Activated T-cell treated with anti-CD3 and anti-CD28 coated beads, Interleukin-2, amount 50 U/mL, for 24 hours (primary cell): ENCODE data around the gene FAM120B.

ENCODE experiments used
- DNase-seq: peaks from one replicate; pipeline ENCODE4 v3.0.0-alpha.2; 2020
- H3K27ac Mint-ChIP-seq: 2 replicates; pipeline ENCODE4 v1.8.0; 2020; ENCODE audit warnings: mild to moderate bottlenecking, mixed read lengths
- H3K27me3 Mint-ChIP-seq: 2 replicates; pipeline ENCODE4 v1.8.0; 2020; ENCODE audit warnings: mixed read lengths
- H3K36me3 Mint-ChIP-seq: 2 replicates; pipeline ENCODE4 v1.8.0; 2020; ENCODE audit warnings: low read depth, mixed read lengths
- H3K4me1 Mint-ChIP-seq: 2 replicates; pipeline ENCODE4 v1.8.0; 2020; ENCODE audit warnings: low read depth, mixed read lengths
- H3K4me3 Mint-ChIP-seq: 2 replicates; pipeline ENCODE4 v1.8.0; 2020; ENCODE audit warnings: mild to moderate bottlenecking, moderate library complexity, mixed read lengths
- H3K9me3 Mint-ChIP-seq: 2 replicates; pipeline ENCODE4 v1.8.0; 2020; ENCODE audit warnings: mixed read lengths

Gene FAM120B

DNA sequence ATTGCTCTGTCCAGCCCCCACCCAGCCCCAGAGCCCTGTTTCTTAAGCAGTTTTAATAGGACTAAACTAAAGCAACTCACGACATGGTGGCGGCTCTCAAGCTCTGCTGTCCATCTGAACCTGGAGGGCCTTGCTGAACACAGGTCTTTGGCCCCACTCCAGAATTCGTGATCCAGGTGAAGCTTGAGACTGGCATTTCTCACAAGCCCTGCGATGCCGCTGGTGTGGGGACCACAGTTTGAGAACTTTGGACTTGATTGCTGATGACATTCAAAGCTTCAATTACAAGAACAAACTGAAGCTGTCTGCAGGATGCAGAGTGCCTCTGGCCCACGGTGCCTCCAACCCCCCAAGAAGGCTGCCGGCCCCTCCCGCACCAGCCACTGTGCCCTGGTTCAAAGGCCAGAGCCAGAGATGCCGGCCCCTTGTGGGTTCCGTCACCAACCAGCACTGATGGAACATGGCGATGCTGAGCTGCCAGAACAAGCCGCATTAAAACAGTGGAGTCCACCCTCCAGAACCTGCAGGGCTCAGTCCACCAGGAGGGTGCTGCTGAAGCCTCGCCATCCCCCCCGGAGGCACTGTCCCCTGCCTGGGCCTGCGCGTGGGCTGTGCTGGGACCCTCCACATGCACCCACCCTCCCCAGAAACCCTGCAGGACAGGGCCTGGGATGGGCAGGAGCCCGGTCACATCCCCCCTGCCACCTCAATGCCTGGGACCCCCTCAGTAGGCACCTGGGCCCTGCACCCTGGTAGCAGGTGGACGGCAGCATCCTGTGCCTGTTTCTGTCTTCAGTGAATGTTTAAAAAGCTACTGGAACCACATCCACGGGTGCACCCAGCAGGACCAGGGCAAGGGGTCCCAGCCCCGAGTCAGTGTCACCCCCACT lies 145.4 kb downstream of the FAM120B start:
- no peak overlapping the region for H3K4me3 Mint-ChIP-seq
- no peaks in the 10 kb centered on the region for H3K36me3 Mint-ChIP-seq
- no peaks in the 10 kb centered on the region for H3K9me3 Mint-ChIP-seq
- H3K27ac Mint-ChIP-seq = no peak overlapping the region
- DNase-seq = no peak
- no peaks in the 10 kb centered on the region for H3K27me3 Mint-ChIP-seq
- H3K4me1 Mint-ChIP-seq = no peaks in the 10 kb centered on the region

DNA sequence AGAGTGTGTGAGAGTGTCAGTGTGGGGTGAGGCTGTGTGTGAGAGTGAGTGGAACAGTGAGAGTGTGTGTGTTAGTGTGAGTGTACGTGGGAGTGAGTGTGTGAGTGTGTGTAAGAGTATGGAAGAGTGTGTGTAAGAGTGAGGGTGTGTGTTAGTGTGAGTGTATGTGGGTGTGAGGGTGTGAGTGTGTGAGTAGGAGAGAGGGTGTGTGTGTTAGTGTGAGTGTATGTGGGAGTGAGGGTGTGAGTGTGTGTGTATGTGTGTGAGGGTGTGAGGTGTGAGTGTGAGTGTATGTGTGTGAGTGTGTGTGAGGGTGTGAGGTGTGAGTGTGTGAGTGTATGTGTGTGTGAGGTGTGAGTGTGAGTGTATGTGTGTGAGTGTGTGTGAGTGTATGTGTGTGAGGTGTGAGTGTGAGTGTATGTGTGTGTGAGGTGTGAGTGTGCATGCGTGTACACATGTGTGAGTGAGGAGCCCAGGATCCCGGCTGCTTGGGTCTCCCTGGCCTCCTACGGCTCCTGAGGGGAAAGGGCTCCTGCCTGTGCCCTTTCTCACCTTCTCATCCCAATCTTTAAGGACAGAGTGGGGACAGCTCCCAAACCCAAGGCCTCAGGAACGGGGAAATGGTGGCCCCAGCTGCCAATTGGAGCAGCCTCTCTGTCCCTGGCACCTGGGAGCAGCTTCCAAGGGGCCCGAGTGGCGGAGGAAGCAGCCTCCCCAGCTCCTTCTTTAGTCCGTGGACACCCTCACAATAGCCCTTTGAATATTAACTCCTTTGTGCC lies 146.4 kb downstream of the FAM120B start:
- H3K4me1 Mint-ChIP-seq = no peaks in the 10 kb centered on the region
- no peak overlapping the region for H3K27ac Mint-ChIP-seq
- H3K36me3 Mint-ChIP-seq = no peaks in the 10 kb centered on the region
- no peaks in the 10 kb centered on the region for H3K9me3 Mint-ChIP-seq
- no peak overlapping the region for H3K4me3 Mint-ChIP-seq
- H3K27me3 Mint-ChIP-seq = peaks cover 3% of the 10 kb centered on the region
- DNase-seq = no peak

DNA sequence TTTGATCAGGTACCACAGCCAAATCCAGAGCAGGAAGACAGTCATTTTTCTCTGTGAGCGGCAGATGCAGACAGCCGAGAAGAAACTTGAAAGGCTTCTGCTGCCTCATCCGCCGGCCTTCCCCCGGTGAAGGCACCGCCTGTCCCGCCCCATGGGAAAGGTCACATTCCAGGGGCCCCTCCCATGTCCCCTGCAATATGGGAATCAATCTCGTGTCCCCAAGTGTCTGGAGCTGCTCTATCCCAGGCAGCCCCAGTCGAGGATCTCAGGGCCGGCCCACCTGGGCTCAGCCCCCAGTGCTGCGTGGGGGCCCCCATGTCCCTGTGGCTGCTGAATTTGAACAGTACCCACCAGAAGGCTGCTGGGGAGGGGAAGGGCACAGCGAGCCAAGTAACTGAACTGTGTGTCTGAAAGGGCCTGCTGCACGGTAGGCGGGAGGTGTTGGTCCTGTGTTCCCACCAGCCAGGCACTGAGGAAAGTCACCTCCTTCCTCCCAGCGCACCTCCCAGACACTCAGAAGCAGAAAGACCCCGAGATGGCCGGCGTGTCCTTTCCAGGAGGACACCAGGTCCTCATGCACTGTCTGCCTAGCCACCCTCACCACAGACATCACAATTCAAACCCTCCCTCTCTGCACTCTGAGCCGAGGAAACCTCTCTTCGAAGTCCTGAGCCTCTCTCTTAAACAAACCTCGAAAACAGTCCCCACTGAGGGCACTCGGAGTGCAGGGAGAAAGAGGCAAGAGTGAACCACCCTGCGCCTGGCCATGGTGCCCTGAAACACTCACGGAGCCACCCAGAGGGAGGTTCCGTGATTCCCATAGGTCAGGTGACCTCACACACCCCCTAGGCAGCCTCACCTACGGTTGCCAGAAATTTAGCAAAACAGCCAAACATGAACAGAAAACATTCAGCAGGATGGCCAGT lies 147.3 kb downstream of the FAM120B start:
- Mint-ChIP-seq H3K4me3 (no peak overlapping the region), H3K36me3 (no peaks in the 10 kb centered on the region), H3K27me3 (peaks cover 3% of the 10 kb centered on the region), H3K9me3 (no peaks in the 10 kb centered on the region), H3K4me1 (no peaks in the 10 kb centered on the region), H3K27ac (no peak overlapping the region)
- DNase-seq = no peak

DNA sequence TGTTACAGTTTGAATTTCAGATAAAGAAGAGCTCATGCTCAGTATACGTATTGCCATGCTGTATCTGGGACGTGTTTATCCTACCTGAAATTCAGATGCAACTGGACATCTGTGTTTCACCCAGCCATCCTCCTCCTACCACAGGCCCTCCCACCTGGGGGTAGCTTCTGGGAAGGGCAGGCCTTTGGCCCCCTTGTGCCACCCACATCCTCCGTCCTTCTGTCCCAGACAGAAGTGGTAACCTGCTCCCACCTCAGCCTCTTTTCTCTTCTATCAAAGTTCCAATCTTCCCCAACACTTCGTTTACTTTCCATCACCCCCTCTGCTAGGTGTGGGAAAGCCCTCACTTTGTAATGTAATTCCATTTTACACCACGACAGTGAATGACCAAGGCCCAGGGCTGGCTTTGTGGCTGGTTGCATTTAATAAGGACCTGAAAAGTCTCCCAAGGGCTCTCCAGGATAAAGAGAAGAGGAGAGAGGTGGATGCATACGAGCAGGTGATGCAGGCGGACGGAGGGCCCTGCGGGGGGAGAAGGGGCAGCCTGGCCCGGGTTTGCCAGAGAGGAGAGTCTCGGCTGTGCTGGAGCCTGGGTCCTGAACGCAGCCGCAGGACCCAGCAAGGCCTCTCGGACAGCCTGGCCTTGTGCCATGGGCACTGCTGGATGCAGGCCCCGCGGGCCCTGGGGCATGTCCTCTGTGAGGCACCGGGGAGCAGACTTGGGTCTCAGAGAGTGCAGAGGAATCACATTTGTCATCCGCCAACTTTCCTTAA lies 148.1 kb downstream of the FAM120B start:
- H3K4me3 Mint-ChIP-seq = no peak overlapping the region
- peaks cover 6% of the 10 kb centered on the region for H3K27me3 Mint-ChIP-seq
- DNase-seq = peak; percentile 18
- H3K9me3 Mint-ChIP-seq = no peaks in the 10 kb centered on the region
- peaks cover 4% of the 10 kb centered on the region for H3K4me1 Mint-ChIP-seq
- no peak overlapping the region for H3K27ac Mint-ChIP-seq
- no peaks in the 10 kb centered on the region for H3K36me3 Mint-ChIP-seq

DNA sequence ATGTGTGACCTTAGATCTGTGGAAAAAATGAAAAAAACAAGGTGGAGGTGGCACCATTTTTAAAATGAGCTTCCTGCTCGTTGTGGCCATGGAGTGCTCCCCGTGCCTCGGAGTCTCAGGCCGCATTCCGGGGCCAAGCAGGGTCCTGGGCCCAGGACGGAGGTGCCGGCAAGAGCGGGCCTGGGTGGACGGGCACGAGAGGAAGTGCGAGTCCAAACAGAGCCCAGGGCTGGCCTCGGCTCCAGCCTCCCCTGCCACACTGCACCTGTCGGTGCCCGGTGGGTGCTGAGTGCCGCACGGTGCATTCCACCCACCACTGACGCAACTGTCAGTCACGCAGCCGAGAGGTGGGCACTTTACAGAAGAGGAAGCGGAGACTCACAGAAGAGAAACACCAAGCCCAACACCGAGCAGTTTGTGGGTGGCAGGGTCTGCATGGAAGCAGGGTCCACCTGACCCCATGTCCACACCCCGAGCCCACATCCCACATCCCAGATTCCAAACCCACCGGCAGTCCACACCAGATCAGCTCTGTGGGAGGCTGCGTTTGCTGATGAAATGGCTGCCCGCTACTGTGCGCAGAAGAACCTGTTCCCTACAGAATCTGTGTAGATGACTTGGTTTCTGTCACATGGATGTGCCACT lies 148.9 kb downstream of the FAM120B start:
- no peaks in the 10 kb centered on the region for H3K36me3 Mint-ChIP-seq
- peaks cover 9% of the 10 kb centered on the region for H3K4me1 Mint-ChIP-seq
- H3K27ac Mint-ChIP-seq = no peak overlapping the region
- H3K4me3 Mint-ChIP-seq = no peak overlapping the region
- peaks cover 9% of the 10 kb centered on the region for H3K27me3 Mint-ChIP-seq
- H3K9me3 Mint-ChIP-seq = no peaks in the 10 kb centered on the region
- no peak for DNase-seq

DNA sequence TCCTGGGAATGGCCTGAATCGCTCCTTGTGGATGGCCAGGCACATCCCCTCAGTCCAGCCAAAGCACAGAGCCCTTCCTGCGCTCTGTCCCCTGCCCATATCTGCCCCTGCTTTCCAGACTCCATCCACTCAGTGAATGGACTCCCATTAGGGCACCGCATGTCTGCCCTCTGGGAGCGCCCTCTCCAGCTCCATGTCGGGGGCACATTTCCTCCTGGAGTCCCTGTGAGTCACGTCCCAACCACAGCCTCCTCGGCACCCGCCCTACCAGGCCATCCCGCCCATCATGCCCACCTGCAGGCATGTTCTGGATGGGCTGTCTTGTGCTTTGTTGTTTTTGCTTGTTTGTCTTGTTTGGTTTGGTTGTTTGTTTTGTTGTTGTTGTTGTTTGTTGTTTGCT lies 149.8 kb downstream of the FAM120B start:
- DNase-seq = no peak
- Mint-ChIP-seq H3K27me3 (peaks cover 16% of the 10 kb centered on the region), H3K27ac (no peak overlapping the region), H3K9me3 (no peaks in the 10 kb centered on the region), H3K4me1 (peaks cover 9% of the 10 kb centered on the region), H3K4me3 (no peak overlapping the region), H3K36me3 (no peaks in the 10 kb centered on the region)
